Type B pancreatic cell (in vitro differentiated cells): ENCODE results near the gene SNAI3. TPM values are rescaled to one million over a fixed set of nuclear protein-coding genes. Genes with fewer than 3 reads are reported as not detected.

Experiments
- DNase-seq: peaks from one replicate; pipeline ENCODE4 v3.0.0; 2021; ENCODE audit warnings: mixed read lengths; ENCODE audit not compliant: unreplicated experiment; ENCODE audit errors: extremely low spot score
- H3K27ac Mint-ChIP-seq: 2 replicates; pipeline ENCODE4 v1.8.0; 2021; ENCODE audit warnings: mild to moderate bottlenecking, mixed read lengths
- H3K27me3 Mint-ChIP-seq: 2 replicates; pipeline ENCODE4 v1.8.0; 2021; ENCODE audit warnings: mixed read lengths
- H3K36me3 Mint-ChIP-seq: 2 replicates; pipeline ENCODE4 v1.8.0; 2021; ENCODE audit warnings: mixed read lengths
- H3K4me1 Mint-ChIP-seq: one replicate; pipeline ENCODE4 v1.8.0; 2021; ENCODE audit warnings: mixed read lengths; ENCODE audit not compliant: unreplicated experiment
- H3K4me3 Mint-ChIP-seq: 2 replicates; pipeline ENCODE4 v1.8.0; 2021; ENCODE audit warnings: mild to moderate bottlenecking, mixed read lengths
- H3K9me3 Mint-ChIP-seq: 2 replicates; pipeline ENCODE4 v1.8.0; 2021; ENCODE audit warnings: mixed read lengths
- total RNA-seq: library from RNA; stranded (reverse); gene quantifications from 2 replicates; pipeline ENCODE4 v1.2.1, GENCODE V29; 2021; ENCODE audit warnings: low replicate concordance
- TF ChIP-seq, protein P1 (sequence below): fragments of 200-600 bp; sonication (generic); conservative IDR thresholded peaks from 2 replicates; pipeline ENCODE4 v1.5.0; 2021; ENCODE audit warnings: antibody characterized with exemption, mild to moderate bottlenecking

The SNAI3 gene
- total RNA-seq, 1 donor from 2014 or later: 0.68 TPM

DNA sequence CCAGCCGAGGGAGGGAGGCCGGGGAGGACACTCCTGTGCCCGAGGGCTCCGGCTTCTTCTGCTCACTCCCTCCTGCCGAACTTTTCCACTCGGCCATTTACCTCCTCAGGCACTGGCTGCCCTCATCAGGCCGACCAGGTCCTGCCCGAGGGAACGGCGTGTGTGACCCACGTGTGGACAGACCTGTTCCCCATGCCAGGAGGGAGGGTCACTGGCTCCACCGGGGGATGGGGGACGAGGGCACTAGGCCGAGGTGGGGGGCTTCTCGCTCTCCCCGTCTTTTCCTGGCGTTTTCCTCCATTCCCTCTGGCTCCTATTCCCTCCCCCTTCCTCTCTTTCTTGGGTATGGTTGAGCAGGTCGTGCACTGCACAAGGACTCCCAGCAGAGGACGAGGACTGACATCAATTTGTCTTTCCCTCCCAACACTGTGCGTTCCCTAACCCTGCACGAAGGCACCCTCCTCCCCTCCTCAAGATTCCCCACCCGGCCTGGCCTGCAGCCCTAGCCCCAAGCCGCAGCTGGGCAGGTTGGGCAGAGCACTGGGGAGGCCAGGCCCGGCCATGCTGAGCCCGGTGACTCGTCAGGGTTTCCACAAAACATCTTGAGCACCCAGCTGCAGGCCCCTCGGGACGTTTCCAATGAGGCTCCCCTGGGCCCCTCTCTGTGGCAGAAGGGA lies 51.2 kb downstream of the SNAI3 start:
- Mint-ChIP-seq H3K4me1 (peaks cover 5% of the 10 kb centered on the region), H3K9me3 (no peaks in the 10 kb centered on the region), H3K4me3 (peak overlapping the region; percentile 54), H3K27ac (no peak overlapping the region), H3K27me3 (peaks cover 18% of the 10 kb centered on the region), H3K36me3 (no peaks in the 10 kb centered on the region)
- TF ChIP-seq, protein P1, sequence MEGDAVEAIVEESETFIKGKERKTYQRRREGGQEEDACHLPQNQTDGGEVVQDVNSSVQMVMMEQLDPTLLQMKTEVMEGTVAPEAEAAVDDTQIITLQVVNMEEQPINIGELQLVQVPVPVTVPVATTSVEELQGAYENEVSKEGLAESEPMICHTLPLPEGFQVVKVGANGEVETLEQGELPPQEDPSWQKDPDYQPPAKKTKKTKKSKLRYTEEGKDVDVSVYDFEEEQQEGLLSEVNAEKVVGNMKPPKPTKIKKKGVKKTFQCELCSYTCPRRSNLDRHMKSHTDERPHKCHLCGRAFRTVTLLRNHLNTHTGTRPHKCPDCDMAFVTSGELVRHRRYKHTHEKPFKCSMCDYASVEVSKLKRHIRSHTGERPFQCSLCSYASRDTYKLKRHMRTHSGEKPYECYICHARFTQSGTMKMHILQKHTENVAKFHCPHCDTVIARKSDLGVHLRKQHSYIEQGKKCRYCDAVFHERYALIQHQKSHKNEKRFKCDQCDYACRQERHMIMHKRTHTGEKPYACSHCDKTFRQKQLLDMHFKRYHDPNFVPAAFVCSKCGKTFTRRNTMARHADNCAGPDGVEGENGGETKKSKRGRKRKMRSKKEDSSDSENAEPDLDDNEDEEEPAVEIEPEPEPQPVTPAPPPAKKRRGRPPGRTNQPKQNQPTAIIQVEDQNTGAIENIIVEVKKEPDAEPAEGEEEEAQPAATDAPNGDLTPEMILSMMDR: no peak
- DNase-seq: no peak

DNA sequence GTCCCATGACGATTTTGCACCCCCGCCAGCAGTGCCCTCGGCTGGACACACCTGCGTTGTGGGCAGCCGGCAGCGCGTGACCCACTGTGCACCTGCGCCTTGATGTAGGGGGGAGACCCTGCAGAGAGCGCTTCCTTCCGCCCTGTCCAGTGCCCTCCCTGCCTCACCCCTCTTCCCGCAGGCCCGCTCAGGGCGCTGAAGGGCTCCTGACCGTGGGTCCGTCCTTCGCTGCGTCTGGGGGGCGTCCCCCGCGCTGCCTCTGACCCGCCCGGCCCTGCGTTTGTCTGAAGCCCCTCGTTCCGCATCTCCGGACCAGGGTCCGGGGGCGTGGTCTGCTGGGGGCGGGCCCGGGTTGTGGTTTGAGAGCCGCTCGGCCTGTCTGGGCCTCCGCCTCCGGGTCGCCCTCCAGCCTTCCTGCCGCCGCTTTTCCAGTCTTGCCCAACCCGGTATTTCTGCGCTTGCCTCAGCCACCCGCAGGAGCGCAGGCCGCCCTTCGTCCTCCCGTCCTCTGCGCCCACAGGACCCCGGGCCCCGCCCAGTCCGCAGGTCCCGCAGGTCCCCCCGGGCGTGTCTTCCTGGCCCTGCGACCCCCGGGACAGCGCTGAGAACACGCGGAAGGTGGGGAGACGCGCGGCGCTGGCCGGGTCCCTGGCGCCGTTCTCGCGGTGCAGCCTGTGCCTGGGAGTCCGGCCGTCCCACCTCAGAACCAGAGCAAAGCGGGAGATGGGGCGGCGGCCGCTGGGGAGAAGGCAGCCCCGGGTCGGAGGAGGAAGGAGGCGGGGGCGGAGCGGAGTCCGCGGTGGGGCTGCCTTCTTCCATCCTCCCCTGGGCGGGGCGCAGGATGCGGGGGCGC lies 51.9 kb downstream of the SNAI3 start:
- no peak for DNase-seq
- H3K4me3 Mint-ChIP-seq: peak overlapping the region; percentile 9
- peaks cover 16% of the 10 kb centered on the region for H3K27me3 Mint-ChIP-seq
- no peak overlapping the region for H3K27ac Mint-ChIP-seq
- H3K4me1 Mint-ChIP-seq: peaks cover 5% of the 10 kb centered on the region
- H3K36me3 Mint-ChIP-seq: no peaks in the 10 kb centered on the region
- no peaks in the 10 kb centered on the region for H3K9me3 Mint-ChIP-seq
- TF ChIP-seq, protein P1: no peak

DNA sequence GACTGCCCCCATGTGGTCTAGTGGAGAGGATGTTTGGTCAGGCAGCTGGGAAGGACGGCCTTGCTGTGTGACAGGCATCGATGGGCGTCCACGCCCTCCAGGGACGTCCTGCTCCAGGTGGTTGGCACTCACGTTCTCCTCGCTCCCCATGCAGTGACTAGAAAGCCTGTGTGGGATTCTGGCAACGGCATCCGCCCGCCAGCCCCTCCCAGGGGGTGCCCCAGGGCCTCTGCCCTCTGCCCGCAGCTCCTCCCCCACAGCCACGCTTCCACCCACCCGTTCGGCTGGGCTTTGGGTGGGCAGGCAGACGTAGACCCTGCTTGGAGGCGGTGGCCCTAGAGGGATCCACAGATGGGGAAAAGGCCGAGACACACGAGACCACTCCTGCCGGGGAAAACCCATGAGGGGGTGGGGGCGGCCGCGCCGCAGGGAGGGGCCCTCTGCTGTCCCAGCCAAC lies 52.6 kb downstream of the SNAI3 start:
- H3K36me3 Mint-ChIP-seq: no peaks in the 10 kb centered on the region
- TF ChIP-seq, protein P1: peak; percentile 3
- peaks cover 16% of the 10 kb centered on the region for H3K27me3 Mint-ChIP-seq
- no peak overlapping the region for H3K4me3 Mint-ChIP-seq
- no peak for DNase-seq
- H3K9me3 Mint-ChIP-seq: no peaks in the 10 kb centered on the region
- H3K27ac Mint-ChIP-seq: no peak overlapping the region
- H3K4me1 Mint-ChIP-seq: peaks cover 5% of the 10 kb centered on the region

DNA sequence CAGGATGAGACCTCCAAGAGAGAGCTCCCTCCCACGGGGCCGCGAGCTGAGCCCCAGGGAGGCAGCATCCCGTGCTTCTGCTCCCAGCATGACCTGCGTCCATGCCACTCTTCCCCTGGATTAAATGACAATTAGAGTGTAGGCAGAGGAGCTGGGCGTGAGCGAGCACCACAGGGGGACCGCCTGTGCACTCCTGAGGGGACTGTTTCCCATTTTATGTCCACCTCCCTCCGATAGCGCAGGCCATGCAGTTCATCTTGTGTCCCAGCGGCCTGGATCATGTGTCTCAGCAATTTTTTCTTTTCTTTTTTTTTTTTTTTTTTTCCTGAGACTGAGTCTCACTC lies 53.7 kb downstream of the SNAI3 start:
- no peak for DNase-seq
- H3K27me3 Mint-ChIP-seq: peaks cover 9% of the 10 kb centered on the region
- no peaks in the 10 kb centered on the region for H3K9me3 Mint-ChIP-seq
- TF ChIP-seq, protein P1: no peak
- H3K36me3 Mint-ChIP-seq: no peaks in the 10 kb centered on the region
- H3K27ac Mint-ChIP-seq: no peak overlapping the region
- no peak overlapping the region for H3K4me3 Mint-ChIP-seq
- H3K4me1 Mint-ChIP-seq: peaks cover under 1% of the 10 kb centered on the region

DNA sequence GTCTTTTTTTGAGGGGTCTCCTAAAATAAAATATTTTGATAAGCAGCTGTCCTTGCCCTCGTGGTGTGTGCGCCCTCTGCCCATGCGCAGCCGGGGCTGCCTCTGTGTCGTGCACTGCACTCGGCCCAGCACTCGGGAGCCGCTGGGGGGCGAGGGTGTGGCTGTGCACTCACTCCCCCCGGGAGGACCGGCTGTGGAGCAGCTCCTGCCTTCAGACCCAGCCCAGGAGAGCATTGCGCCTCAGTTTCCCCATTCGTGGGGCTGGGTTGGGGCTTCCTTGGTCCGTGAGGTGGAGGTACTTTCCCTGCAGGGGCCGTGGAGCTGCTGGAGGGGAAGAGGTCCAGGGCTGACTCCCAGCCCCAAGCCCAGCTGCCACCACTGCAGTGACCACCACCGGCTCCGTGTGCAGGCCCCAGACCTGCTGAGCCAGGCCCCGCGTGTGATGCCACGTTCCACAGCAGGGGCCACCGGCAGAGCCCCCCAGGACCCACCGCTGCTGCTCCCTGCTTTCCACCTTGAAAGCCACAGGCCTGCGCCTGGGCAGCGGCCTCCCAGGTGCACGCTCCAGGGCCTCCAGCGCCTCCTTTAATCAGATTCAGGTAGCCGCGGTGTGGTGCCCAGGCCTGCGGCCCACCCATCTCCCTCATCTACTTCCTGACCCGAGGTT lies 54.3 kb downstream of the SNAI3 start:
- Mint-ChIP-seq H3K4me3 (no peak overlapping the region), H3K36me3 (no peaks in the 10 kb centered on the region), H3K27me3 (peaks cover 4% of the 10 kb centered on the region), H3K27ac (no peak overlapping the region), H3K4me1 (no peaks in the 10 kb centered on the region), H3K9me3 (no peaks in the 10 kb centered on the region)
- TF ChIP-seq, protein P1: no peak
- DNase-seq: no peak
